CD8-positive, alpha-beta memory T cell (primary cell): Measurements from ENCODE around the gene TP53BP1. TPM values are rescaled to one million over a fixed set of nuclear protein-coding genes. Genes with fewer than 3 reads are reported as not detected.
"Not testable (repeated sequence)": the region's sequence is repeated elsewhere in the genome, so short reads cannot be mapped to it uniquely, and the experiment has no call there.

Source experiments
- CTCF ChIA-PET: fragments of 350-600 bp; sonication (Branson Sonifier 250); formaldehyde crosslinking; loops from one replicate; lab custom pipeline; 2021; ENCODE audit warnings: antibody characterized with exemption; lab: Charles Lee
- POLR2A ChIA-PET: fragments of 350-600 bp; sonication (Branson Sonifier 250); formaldehyde crosslinking; loops from one replicate; lab custom pipeline; 2021; ENCODE audit warnings: antibody characterized with exemption; lab: Charles Lee
- DNase-seq, 5 donors: peaks; one replicate each; pipeline versions ENCODE4 v3.0.0 to v3.0.0-alpha.2; 2020 to 2022; ENCODE audit warnings: mixed read lengths in 1 of 5
- H3K27ac ChIP-seq: one replicate; pipeline ENCODE4 v1.7.0; 2013; ENCODE audit warnings: low read depth, mild to moderate bottlenecking, low read length, moderate library complexity
- H3K27me3 ChIP-seq: 2 replicates; pipeline ENCODE4 v1.7.0; 2013; ENCODE audit warnings: low read length, mild to moderate bottlenecking; ENCODE audit not compliant: insufficient read depth, poor library complexity, severe bottlenecking
- H3K36me3 ChIP-seq: 2 replicates; pipeline ENCODE4 v1.7.0; 2013; ENCODE audit warnings: mild to moderate bottlenecking, low read length, moderate library complexity; ENCODE audit not compliant: insufficient read depth
- H3K4me1 ChIP-seq: 2 replicates; pipeline ENCODE4 v1.7.0; 2013; ENCODE audit warnings: mild to moderate bottlenecking, low read length, moderate library complexity; ENCODE audit not compliant: insufficient read depth
- H3K4me3 ChIP-seq: 2 replicates; pipeline ENCODE4 v1.7.0; 2013; ENCODE audit warnings: mild to moderate bottlenecking, low read length
- H3K9me3 ChIP-seq: 2 replicates; pipeline ENCODE4 v1.7.0; 2013; ENCODE audit warnings: mild to moderate bottlenecking, low read length
- H3K27ac Mint-ChIP-seq, 8 donors: one replicate each; pipeline ENCODE4 v1.8.0; 2020 to 2021; ENCODE audit warnings: mixed read lengths in 8 of 8, mild to moderate bottlenecking in 6 of 8, inconsistent platforms in 3 of 8, moderate library complexity in 3 of 8
- H3K27me3 Mint-ChIP-seq, 2 donors: one replicate each; pipeline ENCODE4 v1.8.0; 2020 to 2021; ENCODE audit warnings: mixed read lengths in 2 of 2, mild to moderate bottlenecking in 1 of 2, moderate library complexity in 1 of 2
- H3K36me3 Mint-ChIP-seq, 3 donors: one replicate each; pipeline ENCODE4 v1.8.0; 2020 to 2021; ENCODE audit warnings: mixed read lengths in 3 of 3, inconsistent platforms in 1 of 3, mild to moderate bottlenecking in 1 of 3
- H3K4me1 Mint-ChIP-seq, 3 donors: one replicate each; pipeline ENCODE4 v1.8.0; 2020 to 2021; ENCODE audit warnings: mixed read lengths in 3 of 3, inconsistent platforms in 1 of 3, mild to moderate bottlenecking in 1 of 3
- H3K4me3 Mint-ChIP-seq, 7 donors: one replicate each; pipeline ENCODE4 v1.8.0; 2020 to 2021; ENCODE audit warnings: mixed read lengths in 7 of 7, mild to moderate bottlenecking in 6 of 7, moderate library complexity in 4 of 7, inconsistent platforms in 2 of 7
- H3K9me3 Mint-ChIP-seq, 5 donors: one replicate each; pipeline ENCODE4 v1.8.0; 2020 to 2022; ENCODE audit warnings: mixed read lengths in 5 of 5, mild to moderate bottlenecking in 3 of 5, moderate library complexity in 2 of 5, inconsistent platforms in 1 of 5
- polyA plus RNA-seq: library from polyadenylated mRNA; unstranded; fragments of 300-500 nt; fragmentation: Illumina TruSeq; gene quantifications from one replicate; pipeline ENCODE4 v1.2.3, GENCODE V29; 2021
- total RNA-seq, 2 experiments: library from RNA; stranded (reverse); gene quantifications; one replicate each; pipeline ENCODE4 v1.2.3, GENCODE V29; 2021

TP53BP1 gene
- total RNA-seq (10 to 100 TPM; 28.7 to 29.1 TPM), polyA plus RNA-seq (8.2 TPM)

- H3K27me3 Mint-ChIP-seq: no peaks in the 10 kb centered on the region
- Histone ChIP-seq H3K4me3 (peak within 1 kb of the TSS; percentile 85), H3K27me3 (no peaks in the 10 kb centered on the region), H3K4me1 (peaks cover 20% of the 10 kb centered on the region), H3K36me3 (no peaks in the 10 kb centered on the region), H3K27ac (peak within 1 kb of the TSS; percentile 92), H3K9me3 (no peaks in the 10 kb centered on the region)
- peaks cover 0 to 33% (median 2%) of the 10 kb centered on the region in 3 donors for H3K36me3 Mint-ChIP-seq
- POLR2A ChIA-PET: interaction anchor here (2.3 kb wide), 1 partner anchor 18 kb away, joined by 27 read pairs; no protein-coding TSS in a partner anchor
- CTCF ChIA-PET: interaction anchor here (1.2 to 2.6 kb wide), 2 partner anchors 18 to 22 kb away, joined by 3 to 20 read pairs; no protein-coding TSS in a partner anchor
- H3K4me1 Mint-ChIP-seq: peaks cover 28 to 40% (median 38%) of the 10 kb centered on the region in 3 donors
- peak; percentile 91 to 97 (median 93) for DNase-seq
- peak within 1 kb of the TSS; percentile 89 to 98 (median 94) for H3K4me3 Mint-ChIP-seq
- H3K9me3 Mint-ChIP-seq: no peaks in the 10 kb centered on the region
- peak within 1 kb of the TSS; percentile 75 to 99 (median 98) for H3K27ac Mint-ChIP-seq
These were observed at the start of gene TP53BP1 for GRCh38 chr15:43492673-43493601. Gene TP53BP1 (minus strand): TSS chr15:43493156. CDS start chr15:43493043, 113 bp downstream.

- CTCF ChIA-PET: no interaction called here
These were observed 48.8 kb upstream of the TP53BP1 start for GRCh38 chr15:43541785-43542184.

GRCh38 chr15:43538091-43538490 is 45.1 kb upstream of the TP53BP1 start:
- Histone ChIP-seq H3K36me3 (no peaks in the 10 kb centered on the region), H3K27me3 (no peaks in the 10 kb centered on the region), H3K4me1 (no peaks in the 10 kb centered on the region), H3K4me3 (no peak overlapping the region), H3K9me3 (no peaks in the 10 kb centered on the region), H3K27ac (no peak overlapping the region)
- H3K4me1 Mint-ChIP-seq: peaks cover 0 to 4% (median 4%) of the 10 kb centered on the region in 3 donors
- no peak for DNase-seq
- no peaks in the 10 kb centered on the region for H3K9me3 Mint-ChIP-seq
- no peak overlapping the region for H3K4me3 Mint-ChIP-seq
- H3K36me3 Mint-ChIP-seq: peaks cover 11 to 32% (median 14%) of the 10 kb centered on the region in 3 donors
- H3K27ac Mint-ChIP-seq: no peak overlapping the region
- H3K27me3 Mint-ChIP-seq: no peaks in the 10 kb centered on the region
- ChIA-PET POLR2A (no interaction called here), CTCF (no interaction called here)

More at GRCh38 chr15:43541785-43542184, 48.8 kb upstream of the TP53BP1 start:
- H3K9me3 Mint-ChIP-seq: no peaks in the 10 kb centered on the region
- H3K4me1 Mint-ChIP-seq: peaks cover 0 to 4% (median 4%) of the 10 kb centered on the region in 3 donors
- Histone ChIP-seq H3K4me1 (no peaks in the 10 kb centered on the region), H3K27me3 (no peaks in the 10 kb centered on the region), H3K9me3 (no peaks in the 10 kb centered on the region), H3K4me3 (no peak overlapping the region), H3K27ac (no peak overlapping the region), H3K36me3 (no peaks in the 10 kb centered on the region)
- POLR2A ChIA-PET: no interaction called here
- H3K27me3 Mint-ChIP-seq: no peaks in the 10 kb centered on the region
- H3K27ac Mint-ChIP-seq: peak overlapping the region in 3 of 8 donors; percentile 5 to 28 (median 8)
- H3K4me3 Mint-ChIP-seq: no peak overlapping the region
- peaks cover 4 to 12% (median 6%) of the 10 kb centered on the region in 3 donors for H3K36me3 Mint-ChIP-seq
- DNase-seq: no peak

GRCh38 chr15:43534897-43535296 is 41.9 kb upstream of the TP53BP1 start:
- H3K27ac Mint-ChIP-seq: no peak overlapping the region
- no peaks in the 10 kb centered on the region for H3K4me1 ChIP-seq
- H3K9me3 ChIP-seq: no peaks in the 10 kb centered on the region
- no peak for DNase-seq
- H3K27ac ChIP-seq: no peak overlapping the region
- no peaks in the 10 kb centered on the region for H3K27me3 Mint-ChIP-seq
- H3K9me3 Mint-ChIP-seq: no peaks in the 10 kb centered on the region
- no peaks in the 10 kb centered on the region for H3K36me3 ChIP-seq
- H3K27me3 ChIP-seq: no peaks in the 10 kb centered on the region
- H3K4me3 Mint-ChIP-seq: no peak overlapping the region
- ChIA-PET CTCF (no interaction called here), POLR2A (no interaction called here)
- peaks cover 11 to 32% (median 14%) of the 10 kb centered on the region in 3 donors for H3K36me3 Mint-ChIP-seq
- no peaks in the 10 kb centered on the region for H3K4me1 Mint-ChIP-seq
- no peak overlapping the region for H3K4me3 ChIP-seq

- H3K27ac ChIP-seq, DNase-seq, POLR2A ChIA-PET, H3K36me3 ChIP-seq, H3K4me1 ChIP-seq, H3K9me3 ChIP-seq, H3K27me3 Mint-ChIP-seq, H3K27me3 ChIP-seq, H3K4me3 ChIP-seq, H3K27ac Mint-ChIP-seq, H3K9me3 Mint-ChIP-seq, H3K4me1 Mint-ChIP-seq, H3K4me3 Mint-ChIP-seq: not testable (repeated sequence)
- peaks cover 7 to 23% (median 10%) of the 10 kb centered on the region in 3 donors for H3K36me3 Mint-ChIP-seq
- CTCF ChIA-PET: interaction anchor here (0.6 kb wide), 1 partner anchor 10 kb away, joined by 3 read pairs; no protein-coding TSS in a partner anchor
These were observed 39.9 kb upstream of the TP53BP1 start for GRCh38 chr15:43532826-43533225.

GRCh38 chr15:43531018-43531670 is 38.2 kb upstream of the TP53BP1 start:
- peaks cover 0 to 3% of the 10 kb centered on the region in 2 donors for H3K27me3 Mint-ChIP-seq
- H3K4me3 ChIP-seq: no peak overlapping the region
- no peaks in the 10 kb centered on the region for H3K27me3 ChIP-seq
- H3K4me1 ChIP-seq: no peaks in the 10 kb centered on the region
- no peaks in the 10 kb centered on the region for H3K9me3 Mint-ChIP-seq
- H3K4me3 Mint-ChIP-seq: no peak overlapping the region
- peaks cover 5 to 20% (median 10%) of the 10 kb centered on the region in 3 donors for H3K36me3 Mint-ChIP-seq
- H3K27ac Mint-ChIP-seq: peak overlapping the region in 3 of 8 donors; percentile 23 to 33 (median 32)
- H3K4me1 Mint-ChIP-seq: no peaks in the 10 kb centered on the region
- no peaks in the 10 kb centered on the region for H3K36me3 ChIP-seq
- H3K9me3 ChIP-seq: no peaks in the 10 kb centered on the region
- ChIA-PET CTCF (no interaction called here), POLR2A (no interaction called here)
- DNase-seq: no peak
- no peak overlapping the region for H3K27ac ChIP-seq

GRCh38 chr15:43529587-43530345 is 36.8 kb upstream of the TP53BP1 start:
- ChIA-PET CTCF (interaction anchor here (2.2 kb wide), 1 partner anchor 15 kb away, joined by 11 read pairs; no protein-coding TSS in a partner anchor), POLR2A (no interaction called here)
- Mint-ChIP-seq H3K9me3 (no peaks in the 10 kb centered on the region), H3K4me3 (no peak overlapping the region), H3K36me3 (peaks cover 4 to 10% (median 5%) of the 10 kb centered on the region in 3 donors), H3K27me3 (peaks cover 0 to 3% of the 10 kb centered on the region in 2 donors), H3K4me1 (peaks cover 3 to 7% (median 7%) of the 10 kb centered on the region in 3 donors), H3K27ac (peak overlapping the region in 1 of 8 donors; percentile 66)
- no peaks in the 10 kb centered on the region for H3K4me1 ChIP-seq
- no peaks in the 10 kb centered on the region for H3K36me3 ChIP-seq
- DNase-seq: no peak
- H3K9me3 ChIP-seq: no peaks in the 10 kb centered on the region
- H3K27me3 ChIP-seq: no peaks in the 10 kb centered on the region
- no peak overlapping the region for H3K4me3 ChIP-seq
- no peak overlapping the region for H3K27ac ChIP-seq
